ENCODE data around the gene MAN1C1. TPM values are rescaled to one million over a fixed set of nuclear protein-coding genes. Genes with fewer than 3 reads are reported as not detected.
"Not testable (repeated sequence)": the region's sequence is repeated elsewhere in the genome, so short reads cannot be mapped to it uniquely, and the experiment has no call there.

MAN1C1 gene
- total RNA-seq, 2 donors from 2014 or later = 8.8 to 15.3 TPM

GRCh38 chr1:25603779-25604538 is 12.6 kb upstream of the MAN1C1 start:
- H3K36me3 Mint-ChIP-seq = not testable (repeated sequence)

DNA sequence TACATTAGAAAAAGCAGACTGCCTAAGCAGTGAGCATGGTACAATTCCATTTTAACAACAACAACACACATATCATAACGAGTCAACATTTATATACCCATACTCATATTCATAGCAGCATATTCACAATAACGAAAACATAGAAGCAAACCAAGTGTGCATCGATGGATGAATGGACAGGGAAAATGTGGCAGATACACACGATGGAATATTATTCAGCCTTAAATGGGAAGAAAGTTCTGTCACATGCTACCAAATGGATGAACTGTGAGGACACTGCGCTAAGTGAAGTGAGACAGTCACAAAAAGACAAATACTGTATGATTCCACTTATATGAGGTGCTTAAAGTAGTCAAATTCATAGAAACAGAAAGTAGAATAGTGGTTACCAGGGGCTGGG is 9.5 kb upstream of the MAN1C1 start:
- Mint-ChIP-seq H3K27ac (no peak overlapping the region), H3K36me3 (no peaks in the 10 kb centered on the region), H3K9me3 (no peaks in the 10 kb centered on the region)
- no peak for DNase-seq (ENCODE audit: low spot score in 2 of 2)
- ATAC-seq = no peak

More at GRCh38 chr1:25603779-25604538, 12.6 kb upstream of the MAN1C1 start:
- H3K9me3 Mint-ChIP-seq; DNase-seq (ENCODE audit: low spot score in 2 of 2); ATAC-seq; H3K27ac Mint-ChIP-seq: not testable (repeated sequence)

DNA sequence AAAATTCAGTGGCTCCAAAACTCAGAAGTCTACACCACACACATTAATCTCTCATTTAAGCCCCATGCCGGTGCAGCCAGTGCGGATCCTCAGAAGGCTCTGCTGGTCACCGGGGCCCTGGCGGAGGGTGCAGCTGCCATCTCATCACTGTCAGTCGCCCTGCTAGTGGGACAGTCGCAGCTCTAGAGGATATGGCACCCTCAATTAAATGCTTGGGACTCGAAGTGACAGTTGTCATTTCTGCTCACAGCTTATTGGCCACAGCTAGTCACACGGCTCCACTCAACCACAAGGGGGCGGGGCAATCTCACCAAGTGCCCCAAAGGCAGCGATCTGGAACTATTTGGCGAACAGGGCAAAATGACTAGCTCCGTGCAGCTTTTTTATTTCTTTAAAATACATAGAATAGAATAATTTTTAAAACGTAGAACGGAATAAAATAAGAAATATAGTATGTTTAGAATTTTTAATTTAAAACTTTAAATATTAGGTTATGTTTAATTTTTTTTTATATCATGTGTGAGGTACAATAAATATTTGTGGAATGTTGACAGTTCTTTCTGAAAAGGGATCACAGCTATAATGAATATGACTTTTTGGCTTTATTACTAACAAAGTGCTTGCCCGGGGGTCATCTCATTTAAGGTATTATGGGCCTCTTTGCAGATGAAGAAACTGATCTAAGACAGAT is 8.0 kb upstream of the MAN1C1 start:
- ATAC-seq = peak; percentile 97 to 99
- Mint-ChIP-seq H3K9me3 (no peaks in the 10 kb centered on the region), H3K27ac (no peak overlapping the region), H3K36me3 (no peaks in the 10 kb centered on the region)
- DNase-seq (ENCODE audit: low spot score in 2 of 2) = peak; percentile 80 to 87

DNA sequence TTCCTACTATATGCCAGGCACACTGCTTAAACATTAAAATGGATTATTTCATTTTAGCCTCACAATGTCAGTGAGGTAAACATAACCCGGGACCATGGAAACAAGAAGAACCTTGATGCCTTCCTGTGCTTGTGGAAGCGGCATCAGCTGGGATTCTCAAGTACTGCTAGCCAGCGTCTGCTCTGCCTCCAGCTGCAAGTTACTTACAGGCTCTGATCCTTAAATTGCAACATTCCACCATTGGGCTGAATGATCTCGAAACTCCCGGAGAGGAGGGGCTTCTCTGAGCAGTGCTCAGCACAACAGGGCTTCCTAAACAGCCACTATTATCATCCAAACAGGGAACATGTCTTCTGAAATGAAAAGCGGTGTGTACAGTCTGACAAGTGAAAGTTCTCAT is 6.7 kb upstream of the MAN1C1 start:
- H3K9me3 Mint-ChIP-seq = no peaks in the 10 kb centered on the region
- ATAC-seq (no peak), DNase-seq (ENCODE audit: low spot score in 2 of 2) (no peak)
- no peak overlapping the region for H3K27ac Mint-ChIP-seq
- H3K36me3 Mint-ChIP-seq = no peaks in the 10 kb centered on the region

GRCh38 chr1:25610822-25611630 is 5.6 kb upstream of the MAN1C1 start:
- Mint-ChIP-seq H3K36me3 (no peaks in the 10 kb centered on the region), H3K9me3 (no peaks in the 10 kb centered on the region), H3K27ac (no peak overlapping the region)
- no peak for DNase-seq (ENCODE audit: low spot score in 2 of 2)
- ATAC-seq = no peak

- Mint-ChIP-seq H3K36me3 (no peaks in the 10 kb centered on the region), H3K27ac (no peak overlapping the region), H3K9me3 (no peaks in the 10 kb centered on the region)
- DNase-seq (ENCODE audit: low spot score in 2 of 2) (no peak), ATAC-seq (no peak)
These were observed 4.7 kb upstream of the MAN1C1 start for GRCh38 chr1:25611843-25612242.

GRCh38 chr1:25612421-25612820 is 4.2 kb upstream of the MAN1C1 start:
- ATAC-seq (no peak), DNase-seq (ENCODE audit: low spot score in 2 of 2) (no peak)
- no peak overlapping the region for H3K27ac Mint-ChIP-seq
- H3K9me3 Mint-ChIP-seq = no peaks in the 10 kb centered on the region
- H3K36me3 Mint-ChIP-seq = no peaks in the 10 kb centered on the region

GRCh38 chr1:25613091-25613490 is 3.5 kb upstream of the MAN1C1 start:
- ATAC-seq (no peak), DNase-seq (ENCODE audit: low spot score in 2 of 2) (no peak)
- Mint-ChIP-seq H3K9me3 (no peaks in the 10 kb centered on the region), H3K36me3 (no peaks in the 10 kb centered on the region), H3K27ac (no peak overlapping the region)

GRCh38 chr1:25614501-25615171 is 2.0 kb upstream of the MAN1C1 start:
- no peak overlapping the region for H3K27ac Mint-ChIP-seq
- DNase-seq (ENCODE audit: low spot score in 2 of 2) = no peak

GRCh38 chr1:25615172-25615541 is 1.4 kb upstream of the MAN1C1 start:
- H3K36me3 Mint-ChIP-seq = peaks cover 0 to 7% of the 10 kb centered on the region in 2 donors
- DNase-seq (ENCODE audit: low spot score in 2 of 2) = no peak
- ATAC-seq = no peak
- no peaks in the 10 kb centered on the region for H3K9me3 Mint-ChIP-seq
- H3K27ac Mint-ChIP-seq = no peak overlapping the region

More at GRCh38 chr1:25614501-25615171, 2.0 kb upstream of the MAN1C1 start:
- no peaks in the 10 kb centered on the region for H3K9me3 Mint-ChIP-seq
- peaks cover 0 to 7% of the 10 kb centered on the region in 2 donors for H3K36me3 Mint-ChIP-seq
- peak in 1 of 2 donors; percentile 1 for ATAC-seq

- Mint-ChIP-seq H3K9me3 (no peaks in the 10 kb centered on the region), H3K27ac (no peak overlapping the region), H3K36me3 (peaks cover 4 to 7% of the 10 kb centered on the region in 2 donors)
- ATAC-seq (peak in 1 of 2 donors; percentile 2), DNase-seq (ENCODE audit: low spot score in 2 of 2) (no peak)
These were observed 962 bp upstream of the MAN1C1 start for GRCh38 chr1:25615563-25616094.

DNA sequence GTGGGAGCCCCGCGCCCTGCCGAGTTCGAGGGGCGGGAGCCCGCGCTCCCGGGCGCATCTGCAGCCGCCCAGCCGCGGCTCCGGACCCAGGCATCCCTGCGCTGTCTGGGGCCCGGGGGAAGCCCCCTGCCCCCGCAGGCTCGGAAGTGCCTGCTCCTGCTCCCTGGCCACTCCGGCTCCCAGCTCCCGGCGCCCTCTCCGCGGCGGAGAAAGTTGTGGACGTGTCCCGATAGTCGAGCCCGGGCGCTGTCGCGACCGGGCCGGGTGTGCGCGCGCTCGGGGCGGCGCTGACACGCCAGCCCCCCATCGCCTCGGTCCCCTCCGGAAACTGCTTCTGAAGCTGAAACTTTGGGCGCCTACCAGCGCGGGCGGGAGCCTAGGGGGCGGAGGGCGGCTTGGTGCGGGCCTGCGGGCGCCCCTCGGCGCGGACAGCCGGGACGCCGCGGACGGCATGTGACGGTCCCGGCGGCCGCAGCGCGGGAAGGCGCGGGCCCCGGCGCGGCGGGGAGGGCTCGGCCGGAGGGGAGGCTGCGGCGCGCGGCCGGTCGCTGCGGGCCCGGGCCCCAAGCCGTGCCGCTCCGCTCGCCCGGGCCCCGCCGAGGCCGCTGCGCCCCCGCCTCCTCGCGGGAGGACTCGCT is 515 bp downstream of the MAN1C1 start:
- Mint-ChIP-seq H3K27ac (no peak overlapping the region), H3K9me3 (no peaks in the 10 kb centered on the region), H3K36me3 (peaks cover 5 to 7% of the 10 kb centered on the region in 2 donors)
- DNase-seq (ENCODE audit: low spot score in 2 of 2) (no peak), ATAC-seq (no peak)

GRCh38 chr1:25617625-25618432 is 1.2 kb downstream of the MAN1C1 start:
- Mint-ChIP-seq H3K9me3 (no peaks in the 10 kb centered on the region), H3K27ac (peak overlapping the region; percentile 30 to 74), H3K36me3 (peaks cover 5 to 7% of the 10 kb centered on the region in 2 donors)
- ATAC-seq = no peak
- no peak for DNase-seq (ENCODE audit: low spot score in 2 of 2)

GRCh38 chr1:25618433-25618808 is 1.8 kb downstream of the MAN1C1 start:
- peaks cover 5 to 7% of the 10 kb centered on the region in 2 donors for H3K36me3 Mint-ChIP-seq
- ATAC-seq (no peak), DNase-seq (ENCODE audit: low spot score in 2 of 2) (no peak)
- no peaks in the 10 kb centered on the region for H3K9me3 Mint-ChIP-seq
- peak overlapping the region; percentile 30 to 74 for H3K27ac Mint-ChIP-seq

All from activated naive CD4-positive, alpha-beta T cell treated with anti-CD3 and anti-CD28 coated beads, Interleukin-2, amount 50 U/mL, for 72 hours (primary cell).